ENCODE data around the gene SEMA4B.
A peak's percentile ranks its signal among the peaks of the same experiment; 100 is the strongest.
"Not testable (repeated sequence)": the region's sequence is repeated elsewhere in the genome, so short reads cannot be mapped to it uniquely, and the experiment has no call there.

The SEMA4B gene

DNA sequence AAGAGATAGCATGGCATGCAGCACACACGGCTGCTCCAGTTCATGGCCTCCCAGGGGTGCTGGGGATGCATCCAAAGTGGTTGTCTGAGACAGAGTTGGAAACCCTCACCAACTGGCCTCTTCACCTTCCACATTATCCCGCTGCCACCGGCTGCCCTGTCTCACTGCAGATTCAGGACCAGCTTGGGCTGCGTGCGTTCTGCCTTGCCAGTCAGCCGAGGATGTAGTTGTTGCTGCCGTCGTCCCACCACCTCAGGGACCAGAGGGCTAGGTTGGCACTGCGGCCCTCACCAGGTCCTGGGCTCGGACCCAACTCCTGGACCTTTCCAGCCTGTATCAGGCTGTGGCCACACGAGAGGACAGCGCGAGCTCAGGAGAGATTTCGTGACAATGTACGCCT, 27.8 kb downstream of the SEMA4B start:
- DNase-seq, result no peak

DNA sequence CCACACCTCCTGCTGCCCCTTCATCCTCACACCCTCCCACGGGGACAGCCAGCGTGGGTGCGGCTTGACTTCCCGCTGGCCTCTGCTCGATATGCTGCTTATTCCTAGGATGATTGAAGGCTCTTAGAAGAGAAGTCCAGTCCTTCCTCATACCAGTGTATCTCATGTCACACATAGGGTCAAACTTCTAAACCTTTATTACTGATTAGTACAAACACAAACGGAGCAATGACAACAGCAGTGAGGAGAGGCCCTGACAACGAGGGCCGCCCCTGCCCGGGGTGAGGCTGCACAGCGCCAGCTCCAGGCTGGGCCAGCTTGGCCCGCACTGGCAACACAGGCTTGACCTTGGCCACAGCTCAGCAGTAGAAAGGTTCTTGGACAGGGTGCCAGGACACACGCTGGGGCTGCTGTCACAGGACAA, 29.0 kb downstream of the SEMA4B start:
- no peak for DNase-seq

DNA sequence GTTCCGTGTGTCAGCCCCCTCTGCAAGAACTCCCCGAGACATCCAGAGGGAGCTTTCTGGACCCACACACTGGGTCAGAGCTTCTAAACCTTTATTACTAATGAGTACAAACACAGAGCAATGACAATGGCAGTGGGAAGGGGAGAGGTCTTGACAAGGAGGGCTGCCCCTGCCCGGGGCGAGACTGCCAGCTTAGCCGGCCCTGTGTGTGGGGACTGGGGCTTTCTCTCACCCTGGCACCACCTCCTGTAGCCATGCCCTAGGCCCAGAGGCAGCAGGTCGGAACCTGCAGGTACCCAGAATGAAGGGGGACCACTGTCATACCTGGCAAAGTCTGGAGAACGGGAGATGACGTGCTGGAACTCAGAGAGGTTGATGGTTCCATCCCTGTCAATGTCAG, 29.5 kb downstream of the SEMA4B start:
- DNase-seq, result no peak

DNA sequence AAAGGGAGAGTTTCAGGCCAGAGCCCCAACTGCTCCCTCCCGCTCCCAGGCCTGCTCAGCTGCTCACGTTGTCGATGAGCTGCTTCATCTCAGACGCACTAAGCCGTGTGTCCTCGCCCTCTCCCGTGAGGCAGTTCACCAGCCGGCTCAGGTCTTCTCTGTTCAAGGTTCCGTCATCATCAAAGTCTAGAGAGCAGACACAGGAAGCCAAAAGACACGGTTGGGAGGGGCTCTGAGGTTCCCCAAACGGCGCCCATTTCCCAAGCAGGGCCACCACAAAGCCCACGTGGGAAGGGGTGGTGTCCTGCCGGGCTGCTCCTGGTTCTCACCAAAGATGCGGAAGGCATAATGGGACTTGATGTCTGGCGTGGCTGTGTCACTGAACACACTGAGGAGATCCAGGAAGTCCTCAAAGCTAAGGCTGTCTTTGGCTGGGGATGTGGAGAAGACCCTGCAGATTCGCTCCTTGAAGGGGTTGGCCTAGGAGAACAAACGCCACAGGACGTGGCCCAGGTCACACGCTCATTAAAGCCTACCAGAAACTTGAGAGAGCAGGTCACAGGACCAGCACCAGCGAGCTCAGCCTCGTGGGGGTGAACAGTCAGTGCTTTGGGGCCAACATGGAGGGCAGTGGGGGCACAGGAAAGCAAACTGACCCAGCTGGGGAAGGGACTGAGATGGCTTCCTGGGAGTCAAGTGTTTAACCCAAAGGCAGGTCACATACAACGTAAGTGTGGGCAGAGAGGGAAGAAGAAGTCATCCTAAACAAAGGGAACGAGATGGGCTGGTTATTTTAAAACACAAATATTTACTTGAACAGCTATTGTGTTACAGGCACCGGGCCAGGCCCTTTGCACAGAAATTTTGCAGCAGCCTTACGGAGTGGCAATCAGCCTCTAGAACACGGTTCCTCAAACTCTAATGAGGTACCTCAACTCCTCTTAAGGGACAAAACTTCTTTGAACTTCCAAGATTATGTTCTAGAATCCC, 30.2 kb downstream of the SEMA4B start:
- no peak for DNase-seq

DNA sequence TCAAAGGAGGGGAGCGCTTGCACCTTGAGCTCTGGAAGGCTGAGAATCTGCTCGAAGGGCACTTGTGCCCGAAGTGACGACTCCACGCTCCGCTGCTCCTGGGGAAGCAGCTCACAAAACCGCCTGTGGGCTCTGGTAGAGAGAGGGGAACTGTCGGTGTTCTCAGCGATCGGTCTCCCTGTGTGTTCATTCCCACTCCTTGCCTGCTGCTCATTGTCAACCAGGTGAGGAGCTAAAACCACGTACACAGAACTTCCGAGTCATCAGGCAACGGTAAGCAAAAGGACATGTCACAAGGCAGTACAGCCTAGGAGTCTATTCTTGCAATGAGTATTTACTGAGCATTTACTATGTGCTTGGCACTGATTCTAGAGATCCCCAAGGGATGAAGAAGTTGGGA, 31.1 kb downstream of the SEMA4B start:
- no peak for DNase-seq

DNA sequence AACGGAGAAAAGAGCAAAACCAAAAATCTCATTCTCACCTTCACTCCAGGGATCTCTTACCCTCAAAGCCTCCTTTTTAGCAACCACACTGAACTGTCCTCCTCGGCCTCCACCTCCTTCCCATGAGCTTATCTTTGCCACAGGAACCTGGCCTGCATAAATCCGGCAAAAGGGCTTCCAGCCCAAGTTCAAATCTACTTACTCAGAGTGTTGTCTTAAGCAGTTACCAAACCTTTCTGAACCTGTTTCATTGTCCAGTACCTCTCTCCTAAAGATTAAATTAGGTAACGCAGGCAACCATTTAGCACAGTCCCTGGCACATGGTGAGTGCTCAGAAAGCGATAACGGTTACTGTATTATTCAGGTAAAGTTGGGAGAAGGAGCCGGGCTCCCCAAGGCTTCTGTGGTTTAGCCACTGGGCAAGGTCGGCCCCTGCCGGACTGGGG, 31.8 kb downstream of the SEMA4B start:
- DNase-seq, result no peak

DNA sequence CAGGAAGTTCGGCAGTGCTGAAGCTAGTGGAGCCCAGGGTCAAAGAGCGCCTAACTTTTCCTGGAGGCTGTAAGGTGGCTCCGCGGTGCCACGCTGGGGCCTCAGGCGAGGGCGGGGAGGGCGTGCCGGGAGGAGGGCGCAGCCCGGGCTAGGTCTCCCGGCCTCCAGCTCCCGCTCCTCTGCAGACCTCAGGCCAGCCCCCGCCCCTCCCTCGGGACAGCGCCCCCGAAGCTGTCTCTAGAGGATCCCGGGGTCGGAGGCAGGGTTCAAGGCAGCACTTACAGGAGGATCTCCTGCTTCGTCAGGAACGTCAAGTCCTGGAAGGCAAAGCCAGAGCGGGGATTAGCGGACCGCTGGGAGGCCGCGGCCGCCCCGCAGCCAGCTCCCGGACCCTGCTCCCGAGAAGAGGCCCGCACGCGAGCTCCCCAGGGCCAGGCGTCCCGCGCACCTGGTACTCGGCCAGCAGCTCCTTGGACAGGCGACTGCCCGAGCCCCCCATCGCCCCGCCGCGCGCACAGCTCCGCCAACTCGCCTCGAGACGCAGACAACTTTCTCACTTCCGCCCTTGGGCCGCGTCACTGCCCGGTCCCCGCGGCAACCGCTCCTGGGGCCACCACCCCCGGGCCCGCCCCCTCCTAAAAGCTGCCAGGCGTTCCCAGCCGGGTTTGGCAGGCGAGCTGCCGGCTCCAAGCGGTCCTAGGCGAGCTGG, 32.4 kb downstream of the SEMA4B start, which contains the start of gene CIB1:
TSS of gene CIB1 (minus strand) at position 555 of the 709 bp plus-strand sequence. CDS start at position 499, 56 bp downstream.
- DNase-seq, result peak; percentile 94

DNA sequence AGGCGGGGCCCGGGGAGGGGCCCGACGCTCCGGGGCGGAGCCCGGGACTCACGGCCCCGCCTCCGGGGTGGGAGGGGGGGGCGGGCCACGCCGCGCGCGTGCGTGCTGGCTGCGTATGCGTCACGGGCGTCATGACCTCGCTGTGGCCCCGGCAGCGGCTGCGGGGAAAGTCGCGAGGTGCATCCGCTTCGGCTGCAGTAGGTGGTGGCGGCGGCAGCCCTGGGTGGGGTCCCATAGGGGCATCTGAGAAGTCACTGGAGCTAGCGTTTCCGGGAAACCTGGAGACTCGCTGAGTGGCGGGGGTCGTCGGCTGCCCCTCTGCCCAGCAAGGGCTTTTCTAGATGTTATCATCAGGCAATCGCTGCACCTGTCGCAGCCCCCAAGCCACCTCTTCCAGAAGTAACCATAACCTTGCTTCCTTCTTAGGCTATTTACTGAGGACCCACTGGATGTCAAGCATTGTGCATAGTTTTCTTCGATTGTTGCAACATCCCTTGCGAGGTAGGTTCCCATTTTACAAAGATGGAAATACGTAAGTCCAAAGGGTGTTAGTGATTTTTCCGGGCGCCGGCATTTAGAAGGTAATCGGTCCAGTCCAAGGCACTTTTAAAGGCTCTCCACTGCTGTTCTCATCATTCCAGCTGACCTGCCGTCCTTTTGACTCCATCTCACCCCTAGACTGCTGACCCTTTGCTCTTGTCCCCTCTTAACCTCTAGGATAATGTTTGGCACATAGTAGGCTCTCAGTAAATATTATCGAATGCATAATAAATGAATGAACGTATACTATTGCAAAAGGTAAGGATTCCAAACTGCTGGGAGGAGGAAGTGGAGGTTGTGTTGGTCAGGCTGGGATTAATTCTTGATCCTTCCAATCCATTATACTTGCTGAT, 33.2 kb downstream of the SEMA4B start, which contains the start of gene GDPGP1:
TSS of gene GDPGP1 (plus strand) at position 114 of the 893 bp plus-strand sequence. CDS start 6,700 bp downstream, outside the sequence.
- no peak for DNase-seq

DNA sequence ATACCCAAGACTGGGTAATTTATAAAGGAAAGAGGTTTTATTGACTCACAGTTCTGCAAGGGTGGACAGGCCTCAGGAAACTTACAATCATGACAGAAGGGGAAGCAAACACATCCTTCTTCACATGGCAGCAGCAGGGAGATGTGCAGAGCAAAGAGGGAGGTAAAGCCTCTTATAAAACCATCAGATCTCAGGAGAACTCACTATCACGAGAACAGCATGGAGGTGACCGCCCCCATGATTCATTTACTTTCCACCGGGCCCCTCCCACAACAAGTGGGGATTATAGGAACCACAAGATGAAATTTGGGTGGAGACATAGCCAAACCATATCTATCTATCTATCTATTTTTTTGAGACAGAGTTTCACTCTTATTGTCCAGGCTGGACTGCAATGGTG, 38.2 kb downstream of the SEMA4B start:
- DNase-seq, result no peak

DNA sequence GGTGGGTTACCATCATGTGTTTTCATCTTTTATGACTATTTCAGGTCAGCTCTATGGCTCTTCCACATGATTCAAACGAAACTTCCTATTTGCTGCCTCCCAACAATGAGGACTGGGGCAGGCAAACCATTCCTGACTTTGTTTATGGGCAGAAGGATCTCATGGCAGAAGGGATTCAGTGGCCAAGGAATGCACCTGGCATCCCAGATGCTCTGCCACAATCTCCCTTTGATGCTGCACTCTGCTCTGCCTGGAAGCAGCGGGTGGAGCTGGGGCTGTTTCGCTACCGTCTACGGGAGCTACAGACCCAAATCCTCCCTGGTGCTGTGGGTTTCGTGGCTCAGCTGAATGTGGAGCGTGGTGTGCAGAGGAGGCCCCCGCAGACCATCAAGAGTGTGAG, 39.7 kb downstream of the SEMA4B start:
- no peak for DNase-seq

DNA sequence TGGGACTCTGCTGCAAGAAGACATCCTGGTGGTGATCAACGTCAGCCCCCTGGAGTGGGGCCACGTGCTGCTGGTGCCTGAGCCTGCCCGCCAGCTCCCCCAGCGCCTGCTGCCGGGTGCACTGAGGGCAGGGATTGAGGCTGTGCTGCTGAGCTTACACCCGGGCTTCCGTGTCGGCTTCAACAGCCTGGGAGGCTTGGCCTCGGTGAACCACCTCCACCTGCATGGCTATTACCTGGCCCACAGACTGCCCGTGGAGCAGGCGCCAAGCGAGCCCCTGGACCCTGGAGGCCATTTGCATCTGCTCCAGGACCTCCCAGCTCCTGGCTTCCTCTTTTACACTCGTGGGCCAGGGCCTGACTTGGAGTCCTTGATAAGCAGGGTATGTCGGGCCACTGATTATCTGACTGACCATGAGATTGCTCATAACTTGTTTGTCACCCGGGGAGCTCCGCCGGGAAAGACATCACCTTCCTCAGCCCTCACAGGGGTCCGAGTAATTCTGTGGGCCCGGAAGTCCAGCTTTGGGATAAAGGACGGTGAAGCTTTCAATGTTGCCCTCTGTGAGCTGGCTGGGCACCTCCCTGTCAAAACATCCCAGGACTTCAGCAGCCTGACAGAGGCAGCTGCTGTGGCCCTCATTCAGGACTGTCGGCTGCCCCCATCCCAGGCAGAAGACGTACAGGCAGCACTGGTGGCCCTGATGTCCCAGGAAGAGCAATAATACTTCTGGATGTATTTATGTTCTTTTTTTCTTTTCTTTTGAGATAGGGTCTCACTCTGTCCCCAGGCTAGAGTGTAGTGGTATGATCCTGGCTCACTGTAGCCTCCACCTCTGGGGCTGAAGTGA, 40.4 kb downstream of the SEMA4B start:
- no peak for DNase-seq

DNA sequence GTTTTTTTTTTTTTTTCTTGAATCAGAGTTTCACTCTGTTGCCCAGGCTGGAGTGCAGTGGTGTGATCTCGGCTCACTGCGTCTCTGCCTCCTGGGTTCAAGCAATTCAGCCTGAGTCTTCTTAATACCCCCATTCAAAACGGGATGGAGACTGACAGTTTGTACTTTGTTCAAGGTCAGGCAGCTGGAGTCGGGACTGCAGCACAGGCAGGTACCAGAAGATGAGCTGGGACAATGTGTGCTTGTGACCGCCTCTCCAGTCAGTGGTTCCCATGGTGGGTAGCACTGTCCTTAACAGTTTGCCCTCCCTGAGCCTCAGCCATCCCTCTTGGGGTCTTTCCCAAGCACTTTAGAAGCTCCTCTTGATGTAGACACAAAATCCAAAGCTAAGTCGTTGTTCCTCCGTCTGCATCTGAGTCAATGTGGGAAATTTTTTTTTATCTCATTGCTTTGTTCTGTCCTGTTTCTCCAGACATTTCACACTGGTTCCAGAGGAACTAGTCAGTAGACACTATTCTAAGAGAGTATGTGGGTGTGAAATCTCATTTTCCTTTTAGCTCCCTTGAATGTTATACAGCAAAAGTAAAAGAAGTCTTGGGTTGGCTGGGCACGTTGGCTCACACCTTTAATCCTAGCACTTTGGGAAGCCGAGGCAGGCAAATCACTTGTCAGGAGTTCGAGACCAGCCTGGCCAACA, 43.0 kb downstream of the SEMA4B start:
- no peak for DNase-seq

DNA sequence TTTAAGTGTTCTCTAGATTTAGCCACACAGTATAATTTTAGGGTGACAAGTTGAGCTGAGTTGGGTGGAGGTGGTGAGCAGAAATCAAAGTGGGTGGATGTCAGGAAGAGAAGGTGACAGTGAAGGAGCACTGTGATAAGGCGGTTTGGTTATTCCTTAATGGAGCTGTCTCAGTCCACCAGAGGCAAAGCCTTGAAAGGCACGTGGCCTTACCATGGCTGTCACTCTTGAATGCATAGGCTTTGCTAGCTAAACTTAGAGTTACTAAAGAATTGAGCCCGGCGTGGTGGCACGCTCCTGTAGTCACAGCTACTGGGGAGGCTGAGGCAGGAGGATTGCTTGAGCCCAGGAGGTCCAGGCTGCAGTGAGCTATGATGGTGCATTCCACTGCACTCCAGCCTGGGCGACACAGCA, 47.7 kb downstream of the SEMA4B start:
- no peak for DNase-seq

DNA sequence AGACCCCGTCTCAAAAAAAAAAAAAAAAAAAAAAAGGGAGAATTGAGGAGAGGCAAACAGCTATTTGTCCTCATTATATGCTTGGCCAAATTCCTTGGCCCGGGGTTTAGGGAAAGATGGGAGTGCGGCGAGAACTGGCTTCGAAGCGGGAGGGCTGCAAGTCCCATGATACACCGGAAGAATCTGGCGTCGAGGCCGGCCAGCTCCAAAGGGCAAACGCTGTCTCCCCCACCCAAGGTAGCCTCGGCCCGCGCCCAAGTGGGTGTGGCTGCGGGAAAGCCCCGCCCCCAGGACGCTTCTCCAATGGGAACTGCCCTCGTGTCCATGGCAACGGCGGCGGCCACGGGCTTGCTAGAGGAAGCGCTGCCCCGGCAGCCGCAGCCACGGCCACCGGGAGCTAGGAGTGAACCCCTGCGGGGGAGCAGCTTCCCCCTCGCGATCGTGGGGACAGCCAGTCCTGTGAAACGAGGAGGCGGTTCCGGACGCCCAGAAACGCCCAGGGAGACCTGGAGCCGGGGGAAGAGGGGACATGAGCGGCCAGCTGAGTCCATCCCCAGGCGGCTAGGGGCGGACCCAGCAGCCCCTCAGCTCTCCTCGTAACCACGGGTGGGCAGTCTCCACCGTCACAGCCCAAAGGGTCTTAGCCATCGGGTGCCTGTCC, 48.2 kb downstream of the SEMA4B start, which contains the start of gene TTLL13:
TSS of gene TTLL13 (plus strand) at position 354 of the 661 bp plus-strand sequence. CDS start 1,075 bp downstream, outside the sequence.
- DNase-seq, result peak; percentile 94

DNA sequence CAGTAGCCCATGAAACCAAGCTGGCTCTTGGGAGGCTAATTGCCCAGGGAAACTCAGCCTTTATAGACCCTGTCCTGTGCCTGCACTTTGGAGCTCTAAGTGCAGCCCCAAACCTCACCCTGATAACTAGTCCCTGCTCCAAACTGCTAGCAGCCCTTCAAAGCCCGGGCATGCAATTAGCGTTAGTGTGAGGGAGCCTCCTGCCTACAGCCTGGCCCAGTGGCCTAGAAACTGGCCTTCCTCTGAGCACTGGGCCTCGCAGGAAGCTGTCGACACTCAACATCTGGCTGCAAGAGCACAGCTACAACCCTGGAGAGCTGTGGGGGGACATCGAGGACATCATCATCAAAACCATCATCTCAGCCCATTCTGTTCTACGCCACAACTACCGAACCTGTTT, 56.6 kb downstream of the SEMA4B start:
- DNase-seq, result no peak

DNA sequence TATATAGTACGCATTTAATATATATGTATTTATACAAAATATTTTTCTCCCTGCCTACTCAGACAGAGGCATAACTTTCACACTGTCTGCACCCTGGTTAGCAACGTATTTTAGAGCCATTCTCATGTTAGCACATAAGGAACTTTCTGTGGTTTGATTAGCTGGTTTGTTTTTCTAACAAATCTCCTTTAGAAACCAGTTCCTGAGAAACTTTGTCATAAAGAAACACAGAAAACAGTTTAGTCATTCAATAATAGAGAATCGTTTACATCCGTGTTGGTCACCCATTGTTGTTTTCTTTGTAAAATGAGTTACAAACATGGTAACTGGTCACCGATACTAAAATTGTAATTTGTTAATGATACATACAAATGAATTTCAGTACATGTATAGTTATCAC, 58.4 kb downstream of the SEMA4B start:
- no peak for DNase-seq

DNA sequence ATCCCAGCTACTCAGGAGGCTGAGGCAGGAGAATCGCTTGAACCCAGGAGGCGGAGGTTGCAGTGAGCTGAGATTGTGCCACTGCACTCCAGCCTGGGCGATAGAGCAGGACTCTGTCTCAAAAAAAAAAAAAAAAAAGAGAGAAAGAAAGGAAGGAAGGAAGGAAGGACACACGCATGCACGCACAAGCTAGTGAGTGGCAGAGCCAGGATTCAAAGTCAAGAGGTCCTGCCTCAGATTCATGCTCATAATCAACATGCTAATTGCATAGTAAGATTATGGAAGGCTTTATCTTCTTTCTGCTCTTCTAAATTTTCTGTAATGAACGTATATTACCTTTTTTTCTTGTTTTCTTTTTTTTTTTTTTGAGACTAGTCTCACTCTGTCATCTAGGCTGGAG, 59.6 kb downstream of the SEMA4B start:
- not testable (repeated sequence) for DNase-seq

DNA sequence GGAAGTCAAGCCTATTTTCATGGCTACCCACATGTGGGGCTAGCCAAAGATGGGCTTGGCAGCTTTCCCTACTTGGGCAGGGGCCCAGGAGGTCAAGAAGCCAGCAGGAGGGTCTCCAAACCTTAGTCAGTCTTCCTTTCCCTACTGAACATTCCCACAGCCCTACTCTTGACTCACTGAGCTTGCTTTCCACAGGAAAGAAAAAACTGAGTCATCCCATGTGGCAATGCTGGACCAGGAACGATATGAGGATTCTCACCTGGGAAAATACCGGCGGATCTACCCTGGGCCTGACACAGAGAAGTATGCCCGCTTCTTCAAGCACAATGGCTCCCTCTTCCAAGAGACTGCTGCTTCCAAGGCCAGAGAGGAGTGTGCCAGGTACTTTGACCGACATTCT, 60.7 kb downstream of the SEMA4B start:
- DNase-seq, result no peak

DNA sequence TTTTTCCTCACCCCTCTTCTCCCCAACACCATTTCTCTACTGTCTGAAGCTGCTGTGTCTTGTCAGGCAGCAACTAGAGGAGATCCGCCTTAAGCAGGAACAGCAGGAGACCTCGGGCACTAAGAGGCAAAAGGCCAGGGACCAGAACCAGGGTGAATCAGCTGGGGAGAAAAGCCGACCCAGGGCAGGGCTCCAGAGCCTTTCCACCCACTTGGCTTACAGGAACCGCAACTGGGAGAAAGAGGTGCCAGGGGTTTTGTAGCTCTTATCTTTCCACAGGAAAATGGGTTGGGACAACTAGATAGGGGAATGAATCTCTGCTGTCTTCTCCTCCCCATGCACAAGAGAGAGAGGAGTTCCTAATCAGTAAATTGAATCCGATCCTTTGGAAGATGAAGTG, 61.3 kb downstream of the SEMA4B start:
- no peak for DNase-seq

DNA sequence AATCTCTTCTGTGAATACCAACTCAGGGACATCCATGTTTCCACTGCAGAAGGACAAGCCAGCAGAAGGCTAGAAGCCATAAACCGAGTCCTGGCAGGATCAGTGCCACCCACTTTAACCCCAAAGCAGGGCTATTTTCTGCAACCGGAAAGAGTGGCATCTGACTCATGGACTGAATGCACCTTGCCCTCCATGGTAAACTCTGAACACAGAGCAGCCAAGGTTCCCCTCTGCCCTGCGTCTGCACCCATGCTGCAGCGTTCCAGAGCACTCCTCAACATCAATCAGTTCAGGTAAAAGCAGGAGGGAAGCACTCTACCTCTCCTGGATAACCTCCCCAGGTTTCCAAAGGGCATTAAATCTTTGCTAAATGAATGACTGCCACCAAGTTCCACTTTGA, 63.5 kb downstream of the SEMA4B start:
- DNase-seq, result peak in 1 of 2 experiments; percentile 19
